ENCODE data around the gene SNX24.
"Not testable (repeated sequence)": the region's sequence is repeated elsewhere in the genome, so short reads cannot be mapped to it uniquely, and the experiment has no call there.

Gene SNX24

DNA sequence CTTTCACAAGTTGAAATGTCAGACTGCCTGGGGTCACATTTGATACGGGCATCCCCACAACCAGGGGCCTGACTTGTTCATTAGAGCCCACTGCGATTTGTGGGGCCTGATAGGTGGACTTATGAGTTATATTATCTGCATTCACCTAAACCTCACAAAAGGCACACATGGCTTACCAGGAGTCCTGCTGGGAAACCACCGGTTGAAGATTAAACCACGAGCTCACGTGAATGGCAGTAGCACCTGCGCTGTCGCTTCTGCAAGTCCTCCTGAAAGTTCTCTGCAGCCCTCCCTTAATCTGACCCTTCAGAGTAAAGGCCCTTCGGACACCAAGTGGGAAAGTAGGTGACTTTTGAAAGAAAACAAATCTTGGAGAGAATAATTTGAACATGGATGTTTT, 122.2 kb downstream of the SNX24 start:
- ATAC-seq: no peak
- TF ChIP-seq, protein P1, sequence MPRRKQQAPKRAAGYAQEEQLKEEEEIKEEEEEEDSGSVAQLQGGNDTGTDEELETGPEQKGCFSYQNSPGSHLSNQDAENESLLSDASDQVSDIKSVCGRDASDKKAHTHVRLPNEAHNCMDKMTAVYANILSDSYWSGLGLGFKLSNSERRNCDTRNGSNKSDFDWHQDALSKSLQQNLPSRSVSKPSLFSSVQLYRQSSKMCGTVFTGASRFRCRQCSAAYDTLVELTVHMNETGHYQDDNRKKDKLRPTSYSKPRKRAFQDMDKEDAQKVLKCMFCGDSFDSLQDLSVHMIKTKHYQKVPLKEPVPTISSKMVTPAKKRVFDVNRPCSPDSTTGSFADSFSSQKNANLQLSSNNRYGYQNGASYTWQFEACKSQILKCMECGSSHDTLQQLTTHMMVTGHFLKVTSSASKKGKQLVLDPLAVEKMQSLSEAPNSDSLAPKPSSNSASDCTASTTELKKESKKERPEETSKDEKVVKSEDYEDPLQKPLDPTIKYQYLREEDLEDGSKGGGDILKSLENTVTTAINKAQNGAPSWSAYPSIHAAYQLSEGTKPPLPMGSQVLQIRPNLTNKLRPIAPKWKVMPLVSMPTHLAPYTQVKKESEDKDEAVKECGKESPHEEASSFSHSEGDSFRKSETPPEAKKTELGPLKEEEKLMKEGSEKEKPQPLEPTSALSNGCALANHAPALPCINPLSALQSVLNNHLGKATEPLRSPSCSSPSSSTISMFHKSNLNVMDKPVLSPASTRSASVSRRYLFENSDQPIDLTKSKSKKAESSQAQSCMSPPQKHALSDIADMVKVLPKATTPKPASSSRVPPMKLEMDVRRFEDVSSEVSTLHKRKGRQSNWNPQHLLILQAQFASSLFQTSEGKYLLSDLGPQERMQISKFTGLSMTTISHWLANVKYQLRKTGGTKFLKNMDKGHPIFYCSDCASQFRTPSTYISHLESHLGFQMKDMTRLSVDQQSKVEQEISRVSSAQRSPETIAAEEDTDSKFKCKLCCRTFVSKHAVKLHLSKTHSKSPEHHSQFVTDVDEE (CRISPR knock-in tag; IDR thresholded peaks at IDR 0.05): no peak
- TF ChIP-seq GLIS3 (CRISPR knock-in tag; IDR thresholded peaks at IDR 0.05): no peak

DNA sequence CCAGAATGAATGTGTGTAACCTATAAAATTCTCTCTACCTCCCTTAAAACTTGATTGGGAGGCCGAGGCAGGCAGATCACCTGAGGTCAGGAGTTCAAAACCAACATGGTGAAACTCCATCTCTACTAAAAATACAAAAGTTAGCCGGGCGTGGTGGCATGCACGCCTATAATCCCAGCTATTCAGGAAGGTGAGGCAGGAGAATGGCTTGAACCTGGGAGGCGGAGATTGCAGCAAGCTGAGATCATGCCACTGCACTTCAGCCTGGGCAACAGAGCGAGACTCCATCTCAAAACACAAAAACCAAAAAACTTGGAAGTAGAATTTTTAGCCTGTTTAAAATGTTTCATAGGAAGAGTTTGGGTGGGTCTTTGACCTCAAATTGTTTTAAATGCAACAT, 122.6 kb downstream of the SNX24 start:
- ATAC-seq: not testable (repeated sequence)

DNA sequence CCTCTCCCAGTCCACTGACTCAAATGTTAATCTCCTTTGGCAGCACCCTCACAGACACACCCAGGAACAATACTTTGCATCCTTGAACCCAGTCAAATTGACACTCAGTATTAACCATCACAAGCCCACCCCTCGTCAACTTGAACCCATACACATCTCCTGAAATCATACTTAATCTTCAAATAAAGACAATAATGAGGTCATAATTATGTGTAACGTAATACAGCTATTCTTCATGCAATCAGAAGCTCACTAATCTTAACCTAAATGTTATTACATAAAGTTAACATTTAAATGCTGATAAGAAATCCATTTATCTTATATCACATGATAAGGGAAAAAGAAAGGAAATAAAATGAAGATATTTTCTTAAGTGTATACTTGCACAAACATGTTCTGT, 125.9 kb downstream of the SNX24 start:
- ATAC-seq: no peak
- TF ChIP-seq ARNTL (CRISPR knock-in tag; IDR thresholded peaks at IDR 0.05; ENCODE audit: borderline replicate concordance, low read depth): no peak
- no peak for TF ChIP-seq ISL1 (CRISPR knock-in tag; IDR thresholded peaks at IDR 0.05)
- no peak for TF ChIP-seq ZNF8 (CRISPR knock-in tag; IDR thresholded peaks at IDR 0.05)
- no peak for TF ChIP-seq RARB (CRISPR knock-in tag; IDR thresholded peaks at IDR 0.05)
- no peak for TF ChIP-seq PPARA (CRISPR knock-in tag; IDR thresholded peaks at IDR 0.05; ENCODE audit: borderline replicate concordance)
- TF ChIP-seq ZFP30 (CRISPR knock-in tag; IDR thresholded peaks at IDR 0.05): no peak
- TF ChIP-seq TOX (CRISPR knock-in tag; IDR thresholded peaks at IDR 0.05; ENCODE audit: borderline replicate concordance): no peak
- TF ChIP-seq, protein P2, sequence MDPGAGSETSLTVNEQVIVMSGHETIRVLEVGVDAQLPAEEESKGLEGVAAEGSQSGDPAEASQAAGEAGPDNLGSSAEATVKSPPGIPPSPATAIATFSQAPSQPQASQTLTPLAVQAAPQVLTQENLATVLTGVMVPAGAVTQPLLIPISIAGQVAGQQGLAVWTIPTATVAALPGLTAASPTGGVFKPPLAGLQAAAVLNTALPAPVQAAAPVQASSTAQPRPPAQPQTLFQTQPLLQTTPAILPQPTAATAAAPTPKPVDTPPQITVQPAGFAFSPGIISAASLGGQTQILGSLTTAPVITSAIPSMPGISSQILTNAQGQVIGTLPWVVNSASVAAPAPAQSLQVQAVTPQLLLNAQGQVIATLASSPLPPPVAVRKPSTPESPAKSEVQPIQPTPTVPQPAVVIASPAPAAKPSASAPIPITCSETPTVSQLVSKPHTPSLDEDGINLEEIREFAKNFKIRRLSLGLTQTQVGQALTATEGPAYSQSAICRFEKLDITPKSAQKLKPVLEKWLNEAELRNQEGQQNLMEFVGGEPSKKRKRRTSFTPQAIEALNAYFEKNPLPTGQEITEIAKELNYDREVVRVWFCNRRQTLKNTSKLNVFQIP (CRISPR knock-in tag; IDR thresholded peaks at IDR 0.05; ENCODE audit: borderline replicate concordance, low read depth): no peak
- TF ChIP-seq ZNF70 (CRISPR knock-in tag; IDR thresholded peaks at IDR 0.05): no peak

DNA sequence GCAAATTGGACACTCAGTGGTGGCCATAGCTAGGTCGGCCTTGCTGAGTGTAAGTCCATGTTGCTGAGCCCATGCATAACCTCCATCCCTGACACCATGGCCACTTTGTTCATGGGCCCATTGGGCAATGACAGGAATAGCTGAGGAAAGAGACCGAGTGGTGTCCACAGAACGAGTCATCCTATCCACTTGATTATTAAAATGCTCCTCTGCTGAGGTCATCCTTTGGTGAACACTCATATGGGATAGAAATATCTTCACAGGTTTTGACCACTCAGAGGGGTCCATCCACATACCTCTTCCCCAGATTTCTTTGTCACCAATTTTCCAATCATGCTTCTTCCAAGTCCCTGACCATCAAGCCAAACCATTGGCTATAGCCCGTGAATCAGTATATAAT, 127.5 kb downstream of the SNX24 start:
- ATAC-seq: no peak
- TF ChIP-seq, protein P1 (CRISPR knock-in tag; IDR thresholded peaks at IDR 0.05): no peak
- TF ChIP-seq PPARA (CRISPR knock-in tag; IDR thresholded peaks at IDR 0.05; ENCODE audit: borderline replicate concordance) (no peak), ZNF70 (CRISPR knock-in tag; IDR thresholded peaks at IDR 0.05) (no peak), ZNF565 (CRISPR knock-in tag; conservative IDR thresholded peaks at IDR 0.05; ENCODE audit: low read depth) (no peak)

DNA sequence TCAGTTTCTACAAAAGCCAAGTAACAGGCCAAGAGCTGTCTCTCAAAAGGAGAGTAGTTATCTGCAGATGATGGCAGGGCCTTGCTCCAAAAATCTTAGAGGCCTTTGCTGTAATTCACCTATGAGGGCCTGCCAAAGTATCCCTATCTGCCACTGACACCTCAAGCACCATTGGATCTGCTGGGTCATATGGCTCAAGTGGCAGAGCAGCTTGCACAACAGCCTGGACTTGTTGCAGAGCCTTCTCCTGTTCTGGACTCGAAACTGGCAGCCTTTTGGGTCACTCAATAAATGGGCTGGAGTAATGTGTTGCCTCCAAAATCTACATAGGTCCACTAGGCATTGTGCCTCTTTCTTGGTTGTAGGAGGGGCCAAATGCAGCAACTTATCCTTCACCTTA, 128.3 kb downstream of the SNX24 start:
- not testable (repeated sequence) for ATAC-seq

DNA sequence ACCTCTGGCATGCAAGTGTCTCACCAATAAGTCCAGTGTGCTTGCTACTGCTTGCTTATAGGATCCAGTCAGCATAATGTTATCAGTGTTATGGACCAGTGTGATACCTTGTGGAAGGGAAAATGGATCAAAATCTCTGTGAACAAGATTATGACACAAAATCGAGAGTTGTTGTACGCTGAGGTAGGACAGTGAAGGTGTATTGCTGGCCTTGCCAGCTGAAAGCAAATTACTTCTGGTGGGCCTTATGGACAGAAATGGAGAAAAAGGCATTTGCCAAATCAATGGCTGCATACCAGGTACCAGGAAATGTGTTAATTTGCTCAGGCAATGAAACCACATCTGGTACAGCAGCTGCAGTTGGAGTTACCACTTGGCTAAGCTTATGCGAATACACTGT, 128.8 kb downstream of the SNX24 start:
- ATAC-seq: not testable (repeated sequence)

DNA sequence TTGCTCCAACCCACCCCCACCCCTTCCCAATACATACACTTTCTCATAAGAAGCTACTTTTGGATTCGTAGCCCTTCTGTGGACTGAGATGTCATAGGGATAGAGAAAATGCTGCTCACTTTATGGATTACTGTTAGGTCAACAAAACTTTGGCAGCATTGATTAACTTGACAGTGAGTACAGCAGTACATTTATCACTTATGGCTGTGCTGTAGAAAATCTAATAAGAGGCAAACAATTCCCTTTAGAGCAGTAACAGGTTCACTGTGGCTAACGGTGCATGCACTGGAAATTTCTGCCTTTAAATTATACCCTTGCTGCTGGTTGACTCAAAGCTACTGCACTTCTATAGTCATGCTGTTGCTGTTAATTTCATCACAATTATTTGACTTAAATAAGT, 131.9 kb downstream of the SNX24 start:
- ATAC-seq: no peak
- TF ChIP-seq ZNF565 (CRISPR knock-in tag; conservative IDR thresholded peaks at IDR 0.05; ENCODE audit: low read depth) (no peak), ISL1 (CRISPR knock-in tag; IDR thresholded peaks at IDR 0.05) (no peak), CSDC2 (CRISPR knock-in tag; IDR thresholded peaks at IDR 0.05) (no peak), ZC3H10 (CRISPR knock-in tag; IDR thresholded peaks at IDR 0.05) (no peak), ZFP3 (CRISPR knock-in tag; IDR thresholded peaks at IDR 0.05) (no peak), TCF4 (CRISPR knock-in tag; IDR thresholded peaks at IDR 0.05; ENCODE audit: borderline replicate concordance) (no peak), ZNF70 (CRISPR knock-in tag; IDR thresholded peaks at IDR 0.05) (no peak), ESRRG (CRISPR knock-in tag; IDR thresholded peaks at IDR 0.05) (no peak), BACH2 (CRISPR knock-in tag; IDR thresholded peaks at IDR 0.05; ENCODE audit: borderline replicate concordance) (no peak), PPARA (CRISPR knock-in tag; IDR thresholded peaks at IDR 0.05; ENCODE audit: borderline replicate concordance) (no peak), SNAI2 (CRISPR knock-in tag; IDR thresholded peaks at IDR 0.05) (no peak)
- TF ChIP-seq, protein P2 (CRISPR knock-in tag; IDR thresholded peaks at IDR 0.05; ENCODE audit: borderline replicate concordance, low read depth): no peak
- TF ChIP-seq, protein P1 (CRISPR knock-in tag; IDR thresholded peaks at IDR 0.05): no peak
